HG03565 (cell line): ENCODE results near the gene PODN.

Experiments used
- ATAC-seq: cut with Tn5 transposase; IDR thresholded peaks from one replicate; pipeline ENCODE4 v1.9.1; 2021; ENCODE audit warnings: mild to moderate bottlenecking, moderate library complexity; ENCODE audit not compliant: unreplicated experiment

The PODN gene

GRCh38 chr1:53049574-53049967, 12.4 kb upstream of the PODN start:
- no peak for ATAC-seq

- ATAC-seq = no peak
Observed at GRCh38 chr1:53050310-53050709, 11.7 kb upstream of the PODN start.

GRCh38 chr1:53051676-53052075, 10.3 kb upstream of the PODN start:
- no peak for ATAC-seq

- no peak for ATAC-seq
Observed at GRCh38 chr1:53057127-53057526, 4.9 kb upstream of the PODN start.

GRCh38 chr1:53060579-53060978, 1.4 kb upstream of the PODN start:
- no peak for ATAC-seq

GRCh38 chr1:53061123-53061858, 722 bp upstream of the PODN start:
- ATAC-seq = no peak

GRCh38 chr1:53062708-53063591, 937 bp downstream of the PODN start:
- ATAC-seq = no peak

- ATAC-seq = no peak
Observed at GRCh38 chr1:53063744-53064515, 1.9 kb downstream of the PODN start.

GRCh38 chr1:53065391-53065790, 3.4 kb downstream of the PODN start:
- ATAC-seq = no peak

- ATAC-seq = no peak
Observed at GRCh38 chr1:53066488-53066887, 4.5 kb downstream of the PODN start.

GRCh38 chr1:53066891-53067738, 5.1 kb downstream of the PODN start:
- ATAC-seq = no peak

GRCh38 chr1:53067886-53068285, 5.9 kb downstream of the PODN start:
- no peak for ATAC-seq

- no peak for ATAC-seq
Observed at GRCh38 chr1:53068314-53069099, 6.5 kb downstream of the PODN start.

GRCh38 chr1:53069265-53069662, 7.3 kb downstream of the PODN start:
- no peak for ATAC-seq

GRCh38 chr1:53069663-53070327, 7.8 kb downstream of the PODN start:
- ATAC-seq = no peak

GRCh38 chr1:53070621-53071020, 8.6 kb downstream of the PODN start:
- ATAC-seq = no peak

GRCh38 chr1:53071167-53071865, 9.3 kb downstream of the PODN start:
- ATAC-seq = no peak

GRCh38 chr1:53071915-53072314, 9.9 kb downstream of the PODN start:
- no peak for ATAC-seq

- ATAC-seq = no peak
Observed at GRCh38 chr1:53073287-53073686, 11.3 kb downstream of the PODN start.
